Activated CD8-positive, alpha-beta memory T cell treated with anti-CD3 and anti-CD28 coated beads for 48 hours (primary cell): ENCODE data around the gene HDAC11.
"Not testable (repeated sequence)": the region's sequence is repeated elsewhere in the genome, so short reads cannot be mapped to it uniquely, and the experiment has no call there.

ENCODE experiments used
- DNase-seq, 3 experiments: peaks; one replicate each; pipeline ENCODE4 v3.0.0-alpha.2; 2020; ENCODE audit warnings: low read depth in 2 of 3, low spot score in 2 of 3

Gene HDAC11

DNA sequence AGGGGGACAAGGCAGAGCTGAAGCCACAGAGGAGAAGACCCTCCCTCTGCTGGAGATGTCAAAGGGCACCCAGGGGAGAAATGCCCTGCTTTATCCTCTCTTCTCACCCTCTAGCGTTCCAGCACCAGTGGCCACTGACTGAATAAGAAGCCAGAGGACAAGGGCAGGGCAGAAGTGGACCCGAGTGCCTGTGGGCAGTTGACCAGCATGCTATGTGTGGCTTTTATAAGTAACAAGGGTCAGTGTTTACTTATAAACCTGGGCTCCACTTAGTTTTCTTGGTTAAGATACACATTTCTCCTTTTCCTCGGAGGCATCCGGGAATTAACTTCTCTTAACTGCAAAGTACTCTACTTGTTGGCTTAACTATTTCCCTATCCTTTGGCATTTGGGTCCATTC, 13.3 kb upstream of the HDAC11 start:
- DNase-seq, result no peak

DNA sequence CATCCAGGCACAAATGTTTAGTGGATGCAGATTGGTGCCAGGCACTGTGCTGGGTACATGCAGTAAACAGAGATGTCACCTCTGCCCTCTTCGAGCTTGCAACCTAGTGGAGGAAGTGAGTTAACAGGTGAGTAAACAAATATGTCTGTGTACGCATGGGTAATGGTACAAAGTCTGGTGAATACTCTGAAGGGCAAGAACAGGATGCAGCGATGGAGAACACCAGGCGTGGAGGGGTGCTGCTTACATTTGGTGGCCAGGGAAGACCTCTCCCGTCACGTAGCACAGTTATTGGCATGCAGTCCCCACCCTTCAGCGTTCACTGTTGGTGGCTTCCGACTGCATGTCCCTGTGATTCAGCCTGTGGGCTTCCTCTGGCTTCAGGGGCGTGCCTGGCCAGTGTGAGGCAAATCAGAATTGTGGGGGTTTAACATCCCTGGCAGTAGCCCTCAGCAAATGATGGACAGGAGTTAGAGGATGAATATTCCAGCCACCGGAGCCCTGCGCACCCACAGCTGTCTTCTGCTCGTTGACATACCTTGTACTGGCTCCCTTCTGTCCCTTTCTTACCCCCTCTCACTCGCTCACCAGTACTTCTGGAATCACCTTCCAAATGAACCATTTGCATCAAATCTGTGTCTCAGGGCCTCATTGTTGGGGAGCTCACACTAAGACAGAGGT, 9.1 kb upstream of the HDAC11 start:
- no peak for DNase-seq

DNA sequence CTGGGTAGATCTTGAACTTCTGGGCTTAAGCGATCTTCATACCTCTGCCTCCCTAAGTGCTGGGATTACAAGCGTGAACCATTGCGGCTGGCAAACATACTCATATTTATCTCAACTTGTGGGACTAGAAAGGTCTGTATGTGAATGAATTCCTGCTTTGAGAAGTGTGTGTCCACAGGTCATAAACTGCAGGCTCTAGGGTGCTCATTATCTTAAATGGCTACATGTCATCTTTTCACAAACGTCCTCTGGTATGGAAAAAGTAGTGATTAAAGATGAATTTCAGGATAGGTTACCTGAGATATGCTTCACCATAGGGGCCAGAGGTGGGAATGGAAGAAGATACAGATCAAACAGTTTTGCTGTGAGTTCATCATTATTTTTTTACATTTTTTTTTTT, 7.8 kb upstream of the HDAC11 start:
- DNase-seq, result no peak

DNA sequence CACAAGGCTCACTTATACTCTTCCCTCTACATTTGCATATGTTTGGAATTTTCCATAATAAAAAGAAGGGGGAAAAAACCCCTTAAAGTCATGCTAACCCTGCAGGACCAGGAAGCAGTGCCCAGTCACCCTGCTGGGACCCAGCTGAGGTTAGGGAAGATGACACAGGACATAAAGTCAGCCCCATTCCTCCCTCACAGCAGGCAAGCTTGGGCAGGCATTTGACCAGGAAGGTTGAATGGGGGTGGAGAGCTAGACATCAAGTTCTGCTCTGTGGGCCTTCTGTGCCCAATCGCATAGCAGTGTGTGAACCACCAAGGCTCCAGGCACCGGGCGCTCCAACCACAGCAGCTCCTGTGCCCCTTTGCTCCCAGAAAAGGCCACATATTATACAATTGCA, 7.1 kb upstream of the HDAC11 start:
- DNase-seq, result no peak

DNA sequence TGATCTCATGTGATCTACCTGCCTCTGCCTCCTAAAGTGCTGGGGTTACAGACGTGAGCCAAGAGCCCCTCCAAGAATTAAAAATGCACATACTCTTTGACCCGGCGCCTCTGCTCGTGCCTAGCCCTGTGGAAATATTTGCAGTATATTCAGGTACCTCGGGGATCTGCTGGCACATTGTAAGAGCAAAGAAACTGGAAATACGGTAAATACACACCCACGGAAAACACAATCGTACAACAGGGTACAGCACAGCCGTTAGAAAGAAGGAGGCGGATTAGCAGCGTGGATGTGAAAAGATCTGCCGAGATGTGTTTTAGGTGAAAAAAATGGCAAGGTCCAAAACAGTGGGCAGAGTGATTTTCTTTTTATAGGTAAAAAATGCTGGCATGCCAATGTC, 6.1 kb upstream of the HDAC11 start:
- DNase-seq, result no peak

DNA sequence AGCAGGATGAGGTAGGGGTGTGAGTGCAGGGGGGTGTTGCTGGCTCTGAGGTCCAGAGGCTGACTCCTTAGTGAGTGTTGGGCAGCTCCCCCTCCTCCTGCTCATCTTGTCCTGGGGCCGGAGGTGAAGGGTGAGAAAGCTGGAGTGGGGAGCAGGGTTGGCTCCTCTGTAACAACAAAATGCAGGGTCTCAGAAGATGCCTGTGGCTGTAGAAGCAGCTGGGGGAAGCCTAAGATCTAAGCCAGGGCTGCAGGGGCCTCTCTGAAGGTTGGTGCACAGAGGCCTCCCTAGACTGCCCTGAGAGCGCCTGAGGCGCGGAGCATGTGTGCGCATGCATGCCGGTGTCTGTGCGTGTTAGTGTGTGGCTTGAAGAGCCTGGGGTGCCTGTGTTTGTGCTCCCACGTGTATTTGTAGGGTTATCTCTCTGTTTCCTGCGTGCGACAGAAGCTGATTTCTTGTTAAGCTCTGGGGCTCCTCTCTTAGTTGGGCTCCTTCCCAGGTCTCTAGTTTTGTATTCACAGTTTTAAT, 5.3 kb upstream of the HDAC11 start:
- no peak for DNase-seq

DNA sequence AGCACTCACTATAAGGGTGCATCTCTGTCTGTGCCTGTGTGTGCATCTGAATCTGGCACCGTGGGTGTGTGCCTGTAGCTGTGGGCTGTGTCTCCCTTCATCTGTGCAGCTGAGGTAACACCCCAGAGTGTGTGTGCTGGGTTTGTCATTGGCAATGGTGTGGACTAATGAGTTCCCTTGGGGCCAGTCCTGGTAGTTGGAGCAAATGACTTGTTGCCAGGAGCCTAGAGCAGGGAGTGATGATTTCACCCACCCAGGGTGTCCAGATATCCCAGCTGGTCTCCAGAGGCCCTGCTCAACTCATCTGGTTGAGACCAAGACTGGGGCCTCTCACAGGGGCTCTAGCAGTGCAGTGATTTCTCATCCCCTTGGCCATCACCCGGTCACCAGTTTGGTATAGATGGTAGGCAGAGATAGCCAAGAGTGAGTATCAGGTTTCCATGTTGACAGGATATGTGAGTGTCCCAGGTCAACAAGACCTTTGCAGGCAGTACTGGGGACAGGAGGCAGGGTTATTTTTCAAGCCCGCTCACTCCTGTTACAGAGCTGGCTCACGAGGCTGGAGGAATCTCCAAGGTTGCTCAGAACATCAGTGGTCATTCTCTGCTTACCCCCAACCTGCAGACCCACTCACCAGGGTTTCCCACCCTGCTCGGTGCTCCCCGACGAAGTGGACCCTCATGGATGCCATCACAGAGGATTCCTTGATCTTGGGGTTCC, 4.1 kb upstream of the HDAC11 start:
- DNase-seq, result no peak

DNA sequence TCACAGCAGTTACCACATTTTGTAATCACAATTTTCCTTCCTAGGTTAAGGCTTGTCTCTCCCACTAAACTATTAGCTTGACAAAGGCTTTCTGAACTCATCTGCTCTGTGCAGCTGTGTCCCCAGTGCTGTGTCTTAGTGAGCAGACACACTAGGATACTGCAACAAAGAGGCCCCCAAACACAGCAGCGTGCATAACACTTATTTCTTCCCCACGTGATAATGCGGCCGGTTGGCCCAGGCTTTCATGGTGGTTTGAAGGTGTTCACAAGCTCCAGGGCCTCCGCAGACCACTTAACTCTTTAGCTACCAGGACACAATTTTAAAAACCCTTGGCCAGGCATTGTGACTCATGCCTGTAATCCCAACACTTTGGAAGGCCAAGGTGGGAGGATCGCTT, 2.2 kb upstream of the HDAC11 start:
- no peak for DNase-seq

DNA sequence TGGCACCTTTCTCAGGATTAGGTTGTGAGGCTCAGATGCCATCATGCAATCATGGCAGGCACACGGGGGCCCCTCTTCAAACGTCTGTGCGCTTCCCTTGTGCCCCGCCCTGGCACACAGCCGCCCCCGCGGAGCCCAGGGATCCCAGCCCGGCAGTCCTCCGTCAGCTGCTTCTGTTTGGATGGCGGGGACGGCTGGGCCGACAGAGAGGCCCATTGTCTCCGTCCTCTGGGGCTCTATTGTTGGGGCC, 849 bp upstream of the HDAC11 start:
- peak in 1 of 3 experiments; percentile 14 for DNase-seq

DNA sequence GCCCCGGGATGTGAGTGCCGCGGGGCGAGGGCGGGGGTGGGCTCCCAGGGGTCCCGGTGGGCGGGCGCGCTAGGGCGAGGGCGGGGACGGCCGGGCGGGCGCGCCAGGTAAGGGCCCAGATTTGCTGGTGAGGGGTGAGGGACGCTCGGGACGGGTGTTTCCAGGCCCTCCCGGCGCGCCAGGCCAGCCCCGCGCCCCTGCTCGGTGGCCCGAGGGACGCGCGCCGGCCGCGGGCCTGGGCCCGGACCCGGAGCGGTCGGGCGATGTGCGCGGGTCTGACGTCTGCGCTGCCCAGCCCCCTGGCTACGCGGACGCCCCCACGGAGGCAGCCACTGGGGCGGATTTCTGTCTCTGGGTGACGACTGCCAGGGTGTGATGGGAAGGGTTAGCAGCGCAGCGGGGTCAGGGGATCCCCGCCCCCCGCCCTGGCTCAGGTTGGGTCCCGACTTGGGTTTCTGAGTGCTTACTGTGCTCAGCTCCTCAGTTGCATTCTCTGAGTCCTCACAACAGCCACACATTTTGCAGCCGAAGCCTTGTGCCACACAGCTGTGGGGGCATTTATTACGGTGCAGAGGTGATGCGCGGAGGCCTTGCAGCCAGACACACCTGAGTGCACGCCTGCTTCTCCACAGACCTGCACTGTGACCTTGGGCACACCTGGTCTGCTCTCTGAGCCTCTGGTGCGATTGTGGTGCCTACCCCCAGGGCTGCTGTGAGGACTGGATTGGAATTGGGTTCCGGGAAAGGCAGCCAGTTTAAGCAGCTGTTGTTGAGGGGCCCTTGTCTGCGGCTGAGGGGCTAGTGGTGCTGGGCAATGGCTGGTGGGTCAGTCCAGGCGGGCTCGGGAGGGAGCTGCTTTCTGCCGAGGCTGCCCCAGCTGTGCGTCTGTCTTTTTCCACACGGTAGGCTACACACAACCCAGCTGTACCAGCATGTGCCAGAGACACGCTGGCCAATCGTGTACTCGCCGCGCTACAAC, 523 bp downstream of the HDAC11 start:
- DNase-seq, result peak in 1 of 3 experiments; percentile 10

DNA sequence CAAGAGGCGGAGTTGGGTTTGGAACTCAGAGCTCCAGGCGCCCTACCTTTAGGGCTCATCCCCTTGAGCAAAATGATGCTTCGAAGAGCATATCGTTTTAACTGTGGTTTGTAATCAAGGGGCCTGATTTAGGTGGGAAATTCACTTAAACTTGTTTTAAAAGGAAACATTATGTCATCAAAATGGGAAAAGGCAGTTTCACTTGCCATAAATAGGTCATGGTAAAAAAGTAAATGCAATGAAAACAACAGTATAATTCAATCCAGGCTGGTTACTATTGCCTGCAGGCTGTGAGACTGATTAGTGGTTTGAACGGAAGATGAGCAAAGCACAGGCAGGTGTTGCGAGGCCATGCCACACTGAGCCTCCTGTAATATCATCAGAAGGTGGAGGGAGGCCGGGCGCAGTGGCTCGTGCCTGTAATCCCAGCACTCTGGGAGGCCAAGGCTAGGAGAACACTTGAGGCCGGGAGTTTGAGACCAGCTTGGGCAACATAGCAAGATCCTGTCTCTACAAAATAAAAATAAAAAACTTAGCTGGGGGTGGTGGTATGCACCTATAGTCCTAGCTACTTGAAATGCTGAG, 2.1 kb downstream of the HDAC11 start:
- no peak for DNase-seq

DNA sequence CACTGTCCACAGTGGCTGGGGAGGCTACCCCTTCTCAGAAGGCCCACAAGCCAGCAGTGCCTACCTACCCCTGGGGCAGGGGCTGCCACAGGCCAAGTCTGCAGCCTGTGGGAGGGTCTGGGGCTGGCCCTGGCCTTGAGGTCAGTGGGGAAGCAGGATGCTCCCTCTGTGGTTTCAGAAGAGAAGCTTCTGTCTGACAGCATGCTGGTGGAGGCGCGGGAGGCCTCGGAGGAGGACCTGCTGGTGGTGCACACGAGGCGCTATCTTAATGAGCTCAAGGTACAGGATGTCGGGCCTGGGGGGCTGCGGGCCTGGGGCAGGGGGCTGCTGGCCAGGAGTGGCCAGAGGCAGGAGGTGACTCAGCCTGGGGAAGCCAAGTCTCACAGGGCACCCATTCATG, 3.2 kb downstream of the HDAC11 start:
- DNase-seq, result no peak

DNA sequence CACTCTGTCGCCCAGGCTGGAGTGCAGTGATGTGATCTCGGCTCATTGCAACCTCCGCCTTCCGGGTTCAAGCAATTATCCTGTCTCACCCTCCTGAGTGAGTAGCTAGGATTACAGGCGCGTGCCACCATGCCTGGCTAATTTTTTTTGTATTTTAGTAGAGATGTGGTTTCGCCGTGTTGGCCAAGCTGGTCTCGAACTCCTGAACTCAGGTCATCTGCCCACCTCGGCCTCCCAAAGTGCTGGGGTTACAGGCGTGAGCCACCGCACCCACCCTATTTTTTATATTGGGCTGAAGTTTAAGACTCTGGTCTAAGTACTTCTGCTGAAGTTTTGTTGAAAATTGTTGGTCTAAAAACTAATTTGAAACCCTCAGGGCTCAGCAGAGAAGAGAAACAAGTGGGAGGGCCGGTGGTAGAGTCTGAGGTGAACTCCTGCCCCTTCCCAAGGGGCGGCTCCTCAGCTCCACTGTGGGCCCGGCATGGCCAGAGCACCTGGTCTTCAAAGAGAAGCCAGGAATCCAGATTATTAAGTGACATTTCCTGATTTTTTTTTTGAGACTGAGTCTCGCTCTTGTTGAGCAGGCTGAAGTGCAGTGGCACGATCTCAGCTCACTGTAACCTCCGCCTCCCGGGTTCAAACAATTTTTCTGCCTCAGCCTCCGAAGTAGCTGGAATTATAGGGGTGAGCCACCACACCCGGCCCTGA, 4.0 kb downstream of the HDAC11 start:
- DNase-seq, result no peak

DNA sequence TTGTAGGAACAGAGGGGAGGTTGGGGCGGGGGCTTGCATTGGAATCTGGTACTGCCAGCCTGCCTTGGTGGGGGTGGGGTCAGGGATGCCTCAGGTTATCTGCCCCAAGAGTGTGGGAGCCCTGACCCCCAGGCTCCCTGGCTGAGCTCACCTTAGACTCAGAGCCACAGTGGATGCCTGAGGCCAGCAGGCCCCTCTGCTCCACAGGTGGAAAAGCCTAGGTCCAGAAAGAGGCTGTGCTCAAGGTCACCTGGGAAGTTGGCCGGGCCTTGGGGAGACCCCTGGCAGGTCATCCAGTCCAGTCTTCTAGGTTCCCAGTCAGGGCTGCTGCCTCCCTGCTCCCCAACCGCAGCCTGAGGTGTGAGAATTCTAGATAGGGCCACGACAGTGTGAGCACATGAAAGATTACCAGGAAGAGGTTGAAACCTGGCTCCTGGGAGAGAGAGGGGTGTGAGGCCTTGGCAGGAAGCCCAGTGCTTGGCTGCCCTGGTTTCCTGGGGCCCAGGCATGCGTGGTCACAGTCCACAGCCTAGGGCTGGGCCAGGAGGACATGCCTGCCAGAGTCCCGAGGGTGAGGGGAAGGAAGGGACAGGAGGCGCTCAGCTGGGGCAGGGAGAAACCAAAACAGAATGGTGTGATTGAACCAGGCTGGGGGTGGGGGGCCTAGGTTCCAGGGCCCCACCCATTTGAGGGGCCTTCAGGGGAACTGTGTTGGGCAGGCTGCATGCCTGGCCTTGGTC, 4.9 kb downstream of the HDAC11 start:
- no peak for DNase-seq

DNA sequence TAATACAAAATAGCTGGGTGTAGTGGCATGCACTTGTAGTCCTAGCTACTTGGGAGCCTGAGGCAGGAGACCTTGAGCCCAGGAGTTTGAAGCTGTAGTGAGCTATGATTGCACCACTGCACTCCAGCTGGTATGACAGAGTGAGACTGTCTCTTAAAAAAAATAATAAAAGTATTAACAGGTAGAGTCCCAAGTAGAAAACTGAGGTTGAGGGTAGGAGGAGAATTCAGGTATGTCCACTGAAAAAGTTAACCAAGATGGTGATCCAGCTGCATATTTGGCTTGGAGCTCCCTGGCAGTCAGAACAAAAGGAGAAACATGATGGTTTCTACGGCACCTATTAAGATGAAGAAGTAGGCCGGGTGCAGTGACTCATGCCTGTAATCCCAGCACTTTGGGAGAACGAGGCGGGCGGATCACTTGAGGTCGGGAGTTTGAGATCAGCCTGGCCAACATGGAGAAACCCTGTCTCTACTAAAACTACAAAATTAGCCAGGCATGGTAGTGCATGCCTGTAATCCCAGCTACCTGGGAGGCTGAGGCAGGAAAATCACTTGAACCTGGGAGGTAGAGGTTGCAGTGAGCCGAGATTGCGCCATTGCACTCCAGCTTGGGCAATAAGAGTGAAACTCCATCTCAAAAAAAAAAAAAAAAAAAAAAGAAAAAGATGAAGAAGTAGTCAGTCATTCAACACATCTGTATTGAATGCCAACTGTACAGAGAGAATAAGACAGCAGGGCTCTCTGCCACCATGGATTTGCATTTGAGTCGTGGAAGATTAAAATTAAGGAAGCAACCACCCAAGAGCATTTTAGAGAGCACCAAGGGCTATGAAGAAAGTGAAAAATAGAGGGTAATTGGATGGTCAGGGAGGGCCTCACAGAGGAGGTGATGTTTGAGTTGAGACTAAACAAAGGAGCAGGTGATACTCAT, 5.8 kb downstream of the HDAC11 start:
- not testable (repeated sequence) for DNase-seq

DNA sequence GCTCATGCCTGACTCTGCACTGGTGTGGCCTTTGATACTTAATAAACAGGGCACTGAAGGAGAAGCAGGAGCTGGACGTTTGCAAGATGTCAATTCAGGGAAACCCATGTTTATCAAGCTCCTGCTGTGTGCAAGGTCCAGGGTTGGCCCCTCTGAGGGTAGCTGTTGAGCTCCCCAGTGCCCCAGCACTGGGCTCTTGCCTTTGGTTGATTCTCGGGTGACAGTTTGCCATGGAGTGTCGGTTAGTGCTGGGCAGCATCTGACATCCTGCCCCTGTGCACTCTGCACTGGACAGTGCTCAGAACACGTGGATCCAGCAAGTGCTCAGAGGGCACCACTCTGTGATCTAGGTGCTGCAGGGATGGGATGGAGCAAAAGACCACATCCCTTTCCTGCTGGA, 7.3 kb downstream of the HDAC11 start:
- no peak for DNase-seq

DNA sequence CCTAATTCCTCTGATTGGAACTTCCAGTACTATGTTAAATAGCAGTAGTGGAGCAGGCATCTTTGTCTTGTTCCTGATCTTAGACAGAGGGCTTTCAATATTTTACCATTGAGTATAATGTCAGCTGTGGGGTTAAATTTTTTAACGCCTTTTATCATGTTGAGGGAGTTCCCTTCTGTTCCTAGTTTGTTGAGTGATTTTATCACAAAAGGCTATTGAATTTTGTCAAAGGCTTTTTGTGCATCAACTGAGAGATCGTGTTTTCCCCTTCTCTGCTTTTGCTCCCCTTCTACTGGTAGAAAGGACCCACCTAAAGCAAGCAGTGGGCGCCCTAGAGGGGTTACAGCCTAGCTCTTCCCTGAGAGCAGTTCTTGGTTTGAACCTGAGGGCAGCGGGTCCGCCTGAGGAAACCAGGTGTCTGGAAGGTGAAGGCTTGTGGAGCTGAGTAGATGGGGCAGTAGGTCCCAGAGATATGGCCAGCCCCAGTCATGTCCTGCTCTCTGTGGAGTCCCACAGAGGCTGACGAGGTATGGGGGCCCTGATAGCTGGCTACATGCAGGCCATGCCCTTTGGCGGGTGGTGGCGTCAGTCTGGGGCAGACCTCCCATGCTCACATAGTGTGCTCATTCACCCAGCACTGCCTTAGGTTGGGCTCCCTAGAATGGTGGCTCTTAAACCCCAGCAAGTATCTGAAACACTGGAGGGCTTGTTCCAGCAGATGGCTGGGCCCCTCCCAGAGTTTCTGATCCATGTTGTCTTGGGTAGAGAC, 11.3 kb downstream of the HDAC11 start:
- no peak for DNase-seq

DNA sequence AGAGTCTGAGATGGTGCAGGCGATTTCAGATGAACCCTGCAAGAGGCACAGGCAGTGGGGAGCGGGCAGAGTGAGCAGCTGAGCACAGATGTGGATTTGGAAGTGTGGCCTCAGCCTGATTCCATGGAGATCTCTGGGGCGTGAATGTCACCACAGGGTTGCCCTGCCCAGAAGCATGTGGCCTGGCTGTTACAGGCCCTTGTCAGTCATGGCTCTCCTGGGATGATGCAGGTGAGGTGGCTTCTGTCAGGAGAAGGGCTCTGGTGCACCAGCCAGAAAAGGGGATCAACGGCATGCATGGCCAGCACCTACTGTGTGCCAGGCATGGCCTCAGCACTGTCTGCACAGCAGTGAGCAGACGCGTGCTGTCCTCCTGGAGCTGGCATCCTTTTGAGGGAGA, 11.9 kb downstream of the HDAC11 start:
- no peak for DNase-seq
